Stimulated activated CD4-positive, alpha-beta T cell treated with anti-CD3 and anti-CD28 coated beads, Interleukin-1b, Interleukin-23, amount 100 ng/mL, for 48 hours (primary cell): ENCODE measurements around the gene POU2F1.
"Not testable (repeated sequence)": the region's sequence is repeated elsewhere in the genome, so short reads cannot be mapped to it uniquely, and the experiment has no call there.

ENCODE experiments used
- DNase-seq: peaks from one replicate; pipeline ENCODE4 v3.0.0-alpha.2; 2020

POU2F1 gene

DNA sequence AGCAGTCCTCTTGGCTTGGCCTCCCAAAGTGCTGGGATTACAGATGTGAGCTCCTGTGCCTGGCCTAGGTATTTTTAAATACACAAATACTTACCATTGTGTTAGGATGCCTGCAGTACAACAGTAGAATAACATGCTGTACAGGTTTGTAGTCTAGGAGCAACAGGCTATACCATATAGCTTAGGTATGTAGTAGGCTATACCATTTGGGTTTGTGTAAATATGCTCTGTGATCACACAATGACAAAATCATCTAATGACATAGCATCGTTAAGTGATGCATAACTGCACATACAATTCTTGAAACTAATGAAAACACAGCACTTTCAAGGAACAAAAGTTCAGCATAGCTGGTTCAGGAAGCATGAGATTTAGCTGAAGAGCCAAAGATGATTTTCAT, 12.7 kb downstream of the POU2F1 start:
- no peak for DNase-seq

DNA sequence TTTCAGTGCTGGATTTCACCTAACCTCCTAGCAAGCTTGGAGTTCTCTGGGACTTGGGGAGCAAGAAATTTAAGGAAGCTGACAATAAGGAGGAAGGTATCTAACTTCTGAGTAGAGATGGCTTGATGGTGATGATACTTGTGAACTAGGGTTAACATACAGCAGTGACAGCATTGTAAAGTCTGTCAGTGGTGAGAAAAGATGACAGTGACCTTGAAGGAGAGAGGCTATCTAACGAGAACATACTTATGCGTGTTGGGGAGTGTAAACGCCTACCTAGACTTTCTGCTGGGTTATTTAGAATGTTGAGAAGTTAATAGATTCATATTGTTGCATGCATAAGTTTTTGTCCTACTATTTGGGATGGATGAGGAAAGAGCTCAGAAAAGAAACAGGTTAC, 16.3 kb downstream of the POU2F1 start:
- no peak for DNase-seq

DNA sequence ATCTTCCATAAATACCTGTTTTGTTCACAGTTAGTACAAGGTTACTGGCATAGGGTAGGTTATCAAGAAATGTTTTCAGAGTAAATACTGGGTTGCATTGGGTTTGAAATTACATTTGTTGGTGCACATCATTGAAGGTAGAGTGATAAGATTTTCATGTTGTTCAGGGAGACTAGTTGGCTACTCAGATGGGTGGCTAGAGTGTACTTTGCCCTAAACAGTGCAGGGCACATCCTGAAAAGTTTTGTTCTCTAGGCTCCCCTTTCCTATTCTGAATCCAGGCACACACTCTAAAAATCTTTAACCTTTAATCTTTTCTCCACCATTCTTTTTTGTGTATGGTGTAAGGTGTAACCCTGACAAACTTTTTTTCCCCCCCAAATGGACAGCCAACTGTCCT, 18.0 kb downstream of the POU2F1 start:
- no peak for DNase-seq

DNA sequence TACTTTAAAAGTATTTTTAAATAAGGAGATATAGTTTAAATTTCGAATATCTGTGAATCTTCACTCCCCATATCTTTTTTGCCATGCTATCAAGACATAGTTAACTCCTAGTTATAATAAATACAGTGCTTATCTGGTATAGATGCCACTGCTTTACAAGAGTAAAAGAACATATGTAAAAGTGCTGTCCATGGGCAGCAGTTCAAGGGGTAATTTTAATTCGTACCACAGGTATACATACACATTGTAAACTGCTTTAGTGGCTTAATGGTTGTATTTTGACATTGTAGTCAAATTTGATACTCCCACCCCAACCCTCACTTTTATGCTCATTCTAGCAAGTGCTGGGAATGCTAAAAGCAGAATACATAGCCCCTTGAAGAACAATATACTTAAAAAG, 18.6 kb downstream of the POU2F1 start:
- DNase-seq: no peak

DNA sequence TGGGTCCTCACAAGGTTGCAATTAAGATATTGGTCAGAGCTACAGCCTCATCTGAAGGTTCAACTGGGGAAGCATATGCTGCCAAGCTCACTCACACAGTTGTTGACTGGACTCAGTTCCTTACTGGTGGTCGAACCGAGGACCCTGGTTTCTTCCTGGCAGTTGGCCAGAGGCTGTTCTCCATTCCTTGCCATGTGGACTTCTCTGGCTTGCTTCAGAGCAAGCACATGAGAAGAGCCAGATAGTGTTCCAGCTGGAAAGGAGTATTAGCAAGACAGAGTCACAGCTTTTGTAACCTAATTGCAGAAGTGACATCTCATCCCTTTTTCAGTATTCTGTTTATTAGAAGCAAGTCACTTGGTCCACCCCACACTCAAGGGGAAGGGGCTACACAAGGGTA, 23.6 kb downstream of the POU2F1 start:
- DNase-seq: no peak

DNA sequence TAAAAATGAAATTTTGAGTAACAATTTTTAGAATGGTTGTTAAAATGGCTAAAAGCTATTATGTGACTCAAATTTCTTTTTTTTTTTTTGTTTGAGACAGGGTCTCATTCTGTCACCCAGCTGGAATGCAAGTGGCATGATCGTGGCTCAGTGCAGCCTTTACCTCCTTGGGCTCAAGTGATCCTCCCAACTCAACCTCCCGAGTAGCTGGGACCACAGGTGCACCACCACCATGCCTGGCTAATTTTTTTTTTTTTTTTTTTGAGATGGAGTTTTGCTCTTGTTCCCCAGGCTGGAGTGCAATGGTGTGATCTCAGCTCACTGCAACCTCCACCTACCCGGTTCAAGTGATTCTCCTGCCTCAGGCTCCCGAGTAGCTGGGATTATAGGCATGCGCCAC, 24.5 kb downstream of the POU2F1 start:
- not testable (repeated sequence) for DNase-seq

DNA sequence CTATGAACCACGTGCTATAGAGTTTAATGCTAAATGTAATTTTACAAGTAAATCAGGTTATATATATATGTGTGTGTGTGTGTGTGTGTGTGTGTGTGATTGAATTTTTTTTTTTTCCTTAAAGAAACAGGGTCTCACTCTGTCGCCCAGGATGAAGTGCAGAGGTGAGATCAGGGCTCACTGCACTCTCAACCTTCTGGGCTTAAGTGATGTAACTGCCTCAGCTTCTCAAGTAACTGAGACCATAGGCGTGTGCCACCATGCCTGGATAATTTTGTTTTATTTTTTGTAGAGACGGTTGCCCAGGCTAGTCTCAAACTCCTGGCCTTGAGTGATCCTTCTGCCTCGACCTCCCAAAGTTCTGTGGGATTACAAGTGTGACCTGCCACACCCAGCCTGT, 26.3 kb downstream of the POU2F1 start:
- no peak for DNase-seq

DNA sequence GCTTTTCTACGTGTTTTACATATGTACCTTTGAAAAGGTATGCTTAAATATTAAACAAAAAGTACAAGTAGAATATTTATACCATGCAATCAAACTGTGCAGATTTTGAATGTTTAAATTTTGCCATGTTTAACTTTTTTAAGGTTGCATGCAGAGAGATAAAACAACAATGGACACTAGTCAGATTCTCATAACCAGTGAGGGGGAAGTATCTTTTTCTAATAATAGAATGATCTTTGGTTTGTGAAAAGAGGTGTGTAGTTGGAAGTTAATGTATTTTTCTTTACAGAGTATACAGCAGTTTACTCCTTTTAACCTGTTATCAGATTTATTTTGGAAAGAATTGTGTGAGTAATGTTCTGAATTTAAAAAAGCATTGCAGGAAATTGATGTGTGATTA, 27.1 kb downstream of the POU2F1 start:
- DNase-seq: no peak

DNA sequence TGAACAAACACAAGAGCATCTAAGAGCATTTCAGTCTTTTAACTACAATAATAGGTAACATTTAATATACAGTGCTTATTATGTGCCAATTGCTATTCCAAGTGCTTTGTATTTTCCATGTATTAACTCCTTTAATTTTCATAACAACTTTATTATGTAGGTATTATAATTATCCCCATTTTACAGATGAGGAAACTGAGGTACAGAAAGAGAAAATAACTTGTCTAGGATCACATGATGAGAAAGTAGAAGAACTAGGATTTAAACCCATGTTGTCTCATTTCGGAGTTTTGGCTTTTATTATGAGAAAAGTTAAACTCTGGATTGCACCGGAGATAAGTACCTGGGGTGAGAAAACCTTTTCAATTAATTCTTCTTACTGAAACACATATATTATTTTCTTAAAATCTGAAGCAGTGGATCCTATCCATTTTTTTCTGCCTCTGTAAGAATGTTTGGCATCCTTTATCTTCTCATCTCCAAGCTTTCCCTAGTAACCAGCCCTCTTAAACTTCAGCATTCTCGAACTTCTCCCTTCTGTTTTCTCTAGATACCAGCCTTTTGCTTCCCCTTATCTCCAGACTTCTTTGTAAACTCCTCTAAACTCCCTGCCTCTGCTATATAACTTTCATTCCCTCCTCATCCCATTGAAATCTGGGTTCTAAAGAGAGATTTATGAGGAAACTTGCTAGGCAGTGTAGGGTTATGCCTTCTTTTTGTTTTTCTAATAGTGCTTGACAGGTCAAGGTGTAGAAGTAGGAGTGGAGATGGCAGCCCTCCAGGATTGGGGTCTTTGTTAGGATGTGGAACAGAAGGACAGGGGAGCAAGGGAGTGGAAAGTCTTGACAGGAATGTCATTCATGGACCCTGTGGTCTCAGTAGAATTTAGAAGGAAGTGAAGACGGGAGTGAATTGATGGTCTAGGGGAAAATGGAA, 28.3 kb downstream of the POU2F1 start:
- DNase-seq: no peak

DNA sequence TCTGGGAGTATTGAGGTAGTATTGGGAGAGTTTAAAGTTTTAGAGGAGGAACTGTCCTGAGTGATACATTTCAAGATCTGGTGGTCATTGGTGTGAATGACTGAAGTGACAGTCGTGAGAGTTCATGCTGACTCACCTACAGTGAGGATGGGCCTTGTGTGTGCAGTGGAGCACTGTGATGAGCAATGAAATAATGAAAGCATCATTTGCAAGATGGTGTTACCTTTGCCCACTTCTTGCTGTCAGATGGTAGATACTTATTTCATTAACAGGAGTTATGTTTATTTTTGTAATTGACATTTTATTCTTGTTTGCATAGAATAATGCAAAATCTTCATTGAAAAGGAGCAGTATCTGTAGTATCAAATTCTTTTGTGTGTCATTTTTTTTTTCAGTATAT, 29.0 kb downstream of the POU2F1 start:
- DNase-seq: peak; percentile 26

DNA sequence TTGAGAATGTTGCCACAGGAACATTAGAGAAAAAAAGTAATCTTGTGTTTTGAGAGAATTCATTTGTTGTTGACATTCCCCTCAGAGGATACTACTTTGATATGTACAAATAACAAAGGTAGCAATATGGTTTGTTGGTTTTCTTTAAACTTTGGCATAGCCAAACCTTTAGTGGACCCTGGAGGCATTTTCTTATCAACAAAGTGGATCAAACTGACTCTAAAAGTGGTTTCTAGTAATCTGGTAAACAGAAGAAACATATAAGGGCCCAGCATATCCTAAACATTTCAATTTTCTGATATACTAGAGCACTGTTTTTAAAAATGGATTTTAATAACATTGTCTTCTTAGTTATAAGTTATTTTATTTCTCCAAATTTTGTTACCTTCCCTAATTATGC, 29.8 kb downstream of the POU2F1 start:
- DNase-seq: no peak

DNA sequence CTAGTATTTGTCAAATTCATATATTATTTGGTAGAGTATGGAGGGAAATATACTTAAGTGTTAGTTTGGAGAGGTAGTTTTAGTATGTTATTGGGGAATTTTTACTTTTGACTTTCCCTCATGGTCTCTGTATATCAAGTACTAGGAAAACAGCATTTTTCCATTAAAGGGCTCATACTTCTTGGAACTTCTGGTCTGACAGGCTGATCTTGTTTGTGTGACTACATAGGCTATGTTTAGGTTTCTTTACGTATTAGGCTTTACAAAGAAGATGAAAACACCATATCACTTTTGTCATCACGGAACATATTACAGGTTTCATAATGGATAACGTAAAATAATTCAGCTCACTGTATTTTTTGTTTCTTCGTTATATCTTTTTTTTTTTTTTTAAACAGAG, 30.8 kb downstream of the POU2F1 start:
- no peak for DNase-seq

DNA sequence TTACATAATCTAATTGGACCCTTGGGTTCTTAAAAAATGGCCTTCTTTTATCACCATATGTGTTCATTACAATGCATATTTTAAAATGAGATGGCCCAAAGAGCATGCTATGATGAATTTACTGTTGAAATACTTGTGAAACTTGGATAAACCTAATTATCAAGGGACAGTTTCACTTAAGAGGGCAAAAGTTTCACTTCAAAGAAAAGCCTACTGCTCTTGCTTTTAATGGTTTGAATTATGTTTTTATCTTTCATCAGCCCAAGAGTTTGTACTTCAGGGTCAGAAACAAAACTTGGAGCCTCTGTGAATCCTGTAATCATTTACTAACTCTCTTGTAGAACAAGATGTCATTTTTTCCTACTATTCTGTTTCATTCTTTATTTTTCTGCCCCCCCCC, 32.3 kb downstream of the POU2F1 start:
- no peak for DNase-seq

DNA sequence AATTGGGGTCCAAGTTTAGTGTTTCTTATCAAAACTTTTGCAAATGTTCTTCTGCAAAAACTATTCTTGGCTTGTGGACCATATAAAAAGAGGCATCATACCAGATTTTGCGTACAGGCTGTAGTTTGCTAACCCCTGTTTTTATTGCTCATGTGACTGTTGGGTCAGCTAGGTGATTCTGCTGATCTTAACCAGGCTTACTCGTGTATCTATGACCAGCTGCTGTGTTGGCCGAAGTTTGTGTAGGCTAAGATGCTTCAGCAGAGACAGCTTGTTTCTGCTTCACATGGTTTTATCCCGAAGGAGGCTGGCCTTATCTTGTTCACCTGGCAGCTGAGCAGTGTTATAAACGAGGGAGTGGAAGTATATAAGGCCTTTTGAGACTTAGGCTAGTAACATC, 38.2 kb downstream of the POU2F1 start:
- no peak for DNase-seq

DNA sequence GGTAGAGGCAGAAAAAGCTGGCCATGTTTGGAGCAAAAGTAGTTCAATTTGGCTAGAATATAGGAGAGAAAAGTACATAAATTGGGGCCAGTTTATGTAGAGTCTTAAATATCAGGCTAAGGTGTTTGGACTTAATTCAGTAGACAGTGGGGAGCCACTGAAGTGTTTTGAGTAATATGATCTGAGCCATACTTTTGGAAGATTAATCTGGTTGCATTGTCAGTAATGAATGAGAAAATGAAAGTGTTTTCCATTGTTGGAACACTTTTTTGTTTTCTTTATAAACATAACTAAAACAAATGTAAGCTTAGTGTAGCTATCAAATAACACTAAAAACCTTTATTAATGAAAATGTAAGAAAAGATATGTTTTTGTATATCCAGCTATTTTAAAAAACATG, 42.1 kb downstream of the POU2F1 start:
- DNase-seq: no peak

DNA sequence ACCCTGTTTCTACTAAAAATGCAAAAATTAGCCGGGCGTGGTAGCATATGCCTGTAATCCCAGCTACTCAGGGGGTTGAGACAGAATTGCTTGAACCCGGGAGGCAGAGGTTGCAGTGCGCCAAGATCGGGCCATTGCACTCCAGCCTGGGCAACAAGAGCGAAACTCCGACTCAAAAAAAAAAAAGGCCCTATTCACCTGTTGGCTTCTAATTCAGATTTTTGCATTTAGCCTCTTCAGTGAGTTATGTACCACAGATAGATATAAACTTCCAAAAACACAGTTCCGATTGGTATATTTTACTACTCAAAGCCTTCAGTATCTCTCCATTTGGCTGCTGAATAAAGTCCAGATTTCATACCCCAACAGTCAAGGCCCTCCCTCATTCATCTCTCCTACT, 42.7 kb downstream of the POU2F1 start:
- no peak for DNase-seq

DNA sequence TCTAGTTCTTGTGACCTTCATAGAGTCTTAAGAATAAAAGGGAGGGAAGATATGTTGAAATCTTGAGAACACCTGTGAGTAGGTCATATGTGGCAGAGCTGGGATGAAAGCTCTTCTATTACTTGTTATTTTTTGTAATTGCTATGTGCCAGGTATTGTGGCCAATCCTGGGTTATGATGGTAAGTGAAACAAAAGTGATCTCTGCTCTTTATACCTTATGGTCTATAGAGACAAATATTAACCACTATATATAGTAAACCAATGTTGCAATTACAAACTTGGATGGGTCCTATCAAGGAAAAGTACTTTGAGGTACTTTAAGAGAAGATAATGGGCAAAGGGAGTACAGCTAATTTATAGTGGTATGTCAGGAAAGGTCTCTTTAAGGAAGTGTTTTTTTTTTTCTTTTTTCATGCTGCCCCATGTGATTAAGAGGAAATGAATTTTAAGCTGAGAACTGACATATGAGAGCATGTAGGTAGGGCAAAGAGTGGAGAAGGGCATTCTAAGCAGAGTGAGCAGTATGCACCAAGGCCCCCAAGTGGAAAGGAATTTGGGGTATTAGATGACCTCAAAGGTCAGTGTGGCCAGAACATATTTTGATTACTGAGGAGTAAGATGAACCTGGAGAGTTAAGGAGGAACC, 43.3 kb downstream of the POU2F1 start:
- DNase-seq: no peak

DNA sequence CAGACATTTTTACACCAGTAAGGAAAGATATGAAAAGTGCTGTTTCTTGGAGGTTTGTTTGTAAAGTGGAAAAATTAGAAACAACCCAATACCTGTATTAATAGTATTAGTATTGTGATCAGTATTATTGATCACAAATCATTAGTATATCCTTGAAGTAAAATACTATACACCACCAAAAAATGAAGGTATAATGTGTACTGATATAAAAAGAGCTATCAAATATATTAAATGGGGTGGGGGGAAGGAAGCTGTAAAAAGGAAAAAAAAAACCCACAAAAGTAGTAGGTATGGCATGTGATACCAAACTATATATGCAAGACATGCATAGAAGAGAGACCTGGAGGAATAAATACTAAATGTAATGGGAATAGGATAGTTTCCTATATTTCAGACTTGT, 46.3 kb downstream of the POU2F1 start:
- no peak for DNase-seq

DNA sequence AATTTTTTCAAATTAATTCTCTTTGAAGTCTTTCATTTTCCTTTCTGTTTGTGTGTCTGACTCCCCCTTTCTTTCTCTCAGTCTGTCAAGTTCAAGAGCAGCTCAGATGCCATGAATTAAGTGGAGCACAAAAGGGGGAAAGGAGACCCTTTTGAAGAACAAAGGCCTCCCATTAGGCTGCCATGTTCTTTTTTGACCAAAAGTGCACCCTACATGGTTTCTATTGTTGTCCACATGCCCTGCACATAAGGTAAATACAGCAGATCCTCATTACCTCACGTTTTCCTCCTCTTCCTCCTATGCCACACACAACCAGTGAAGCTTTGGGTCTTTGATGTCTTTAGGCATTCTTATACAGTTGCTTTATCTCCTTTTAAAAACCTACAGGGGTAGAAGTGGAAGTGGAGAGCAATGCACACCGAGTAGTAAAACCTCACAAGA, 47.7 kb downstream of the POU2F1 start:
- DNase-seq: no peak

DNA sequence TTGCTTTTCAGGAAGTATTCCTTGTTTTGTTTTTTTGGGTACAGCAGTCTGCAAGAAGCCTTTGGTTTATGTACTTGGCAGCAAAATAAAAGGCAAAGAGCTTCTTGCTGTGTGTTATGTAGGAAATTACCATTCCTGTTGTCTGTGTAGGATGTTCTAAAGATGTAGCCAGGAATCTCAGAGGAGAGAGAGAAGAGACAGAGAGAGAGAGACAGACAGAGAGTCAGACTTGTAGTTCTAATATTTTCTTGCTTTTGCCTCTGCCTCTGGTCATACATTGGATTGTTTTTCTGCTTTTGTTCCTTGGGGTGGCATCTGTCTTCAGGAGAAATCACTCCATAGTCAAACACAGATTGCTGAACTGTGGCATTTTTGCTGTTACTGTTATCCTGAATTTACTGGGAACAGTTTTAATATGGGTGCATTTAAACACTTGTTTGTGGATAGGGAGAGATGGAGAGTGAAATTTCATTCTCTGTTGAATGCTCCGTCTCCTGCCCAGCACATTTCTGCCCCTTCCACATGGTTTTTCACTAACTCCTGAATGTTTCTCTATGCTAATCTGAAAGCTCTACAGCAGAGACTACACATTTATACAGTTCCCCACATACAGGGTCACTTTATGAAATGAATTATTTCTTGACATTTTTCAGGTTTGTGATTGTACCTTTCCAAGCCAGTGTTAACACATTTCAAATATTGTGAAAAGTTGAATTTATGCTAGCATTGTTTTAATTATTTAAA, 49.8 kb downstream of the POU2F1 start:
- no peak for DNase-seq

DNA sequence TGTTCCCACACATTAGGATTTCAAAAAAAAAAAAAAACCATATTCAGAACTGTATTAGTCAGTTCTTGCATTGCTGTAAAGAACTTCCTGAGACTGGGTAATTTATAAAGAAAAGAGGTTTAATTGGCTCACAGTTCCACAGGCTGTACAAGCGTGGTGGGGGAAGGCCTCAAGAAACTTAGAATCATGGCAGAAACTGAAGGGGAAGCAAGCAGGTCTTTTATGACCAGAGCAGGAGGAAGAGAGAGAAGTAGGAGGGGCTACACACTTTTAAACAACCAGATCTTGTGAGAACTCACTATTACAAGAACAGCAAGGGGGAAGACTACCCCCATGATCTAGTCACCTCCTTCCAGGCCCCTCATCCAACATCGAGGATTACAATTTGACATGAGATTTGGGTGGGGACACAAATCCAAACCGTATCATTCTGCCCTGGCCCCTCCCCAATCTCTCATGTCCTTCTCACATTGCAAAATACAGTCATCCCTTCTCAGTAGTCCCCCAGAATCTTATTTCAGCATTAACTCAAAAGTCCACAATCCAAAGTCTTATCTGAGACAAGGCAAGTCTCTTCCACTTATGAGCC, 51.8 kb downstream of the POU2F1 start:
- DNase-seq: no peak

DNA sequence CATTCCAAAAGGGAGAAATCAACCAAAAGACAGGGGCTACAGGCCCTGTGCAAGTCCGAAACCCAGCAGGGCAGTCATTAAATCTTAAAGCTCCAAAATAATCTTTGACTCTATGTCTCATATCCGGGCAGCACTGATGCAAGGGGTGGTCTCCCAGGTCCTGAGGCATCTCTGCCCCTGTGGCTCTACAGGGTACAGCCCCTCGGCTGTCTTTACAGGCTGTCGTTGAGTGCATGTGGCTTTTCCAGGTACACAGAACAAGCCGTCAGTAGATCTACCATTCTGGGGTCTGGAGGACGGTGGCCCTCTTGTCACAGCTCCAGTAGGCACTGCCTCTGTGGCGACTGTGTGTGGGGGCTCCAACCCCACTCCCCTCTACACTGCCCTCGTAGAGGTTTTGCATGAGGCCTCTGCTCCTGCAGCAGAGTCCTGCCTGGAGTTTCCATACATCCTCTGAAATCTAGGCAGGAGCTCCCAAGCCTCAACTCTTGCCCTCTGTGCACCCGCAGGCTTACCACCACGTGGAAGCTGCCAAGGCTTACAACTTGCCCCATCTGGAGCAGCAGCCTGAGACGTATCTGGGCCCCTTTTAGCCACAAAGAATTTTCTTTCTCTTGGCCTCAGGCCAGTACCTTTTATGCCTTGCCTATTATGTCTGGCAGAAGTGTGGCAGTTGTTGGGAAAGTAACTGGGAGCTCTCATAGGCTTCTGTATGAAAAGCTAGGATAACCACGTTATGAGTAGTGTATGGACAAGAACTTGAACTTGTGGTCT, 52.5 kb downstream of the POU2F1 start:
- no peak for DNase-seq

DNA sequence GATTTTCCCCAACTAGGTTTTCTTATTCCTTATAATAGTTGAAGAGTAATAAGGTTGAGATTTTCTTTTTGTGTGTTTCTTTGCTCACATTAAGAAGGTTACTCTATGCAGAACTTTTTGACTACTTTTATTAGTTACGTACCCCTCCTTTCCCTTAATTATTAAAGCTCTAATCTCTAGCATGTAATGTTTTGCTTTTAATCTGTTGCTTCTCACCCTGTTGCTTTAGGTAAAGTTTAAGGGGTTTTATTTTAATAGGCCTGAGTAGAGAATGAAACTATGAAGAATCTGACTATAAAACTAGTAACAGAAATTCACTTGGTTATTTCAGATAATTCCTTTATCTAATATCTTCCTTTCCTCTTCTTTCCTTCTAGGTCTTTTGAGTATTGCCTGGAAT, 53.4 kb downstream of the POU2F1 start:
- no peak for DNase-seq
